Gastrocnemius medialis (tissue), 4 donors: ENCODE measurements around the gene UQCC5. TPM values are rescaled to one million over a fixed set of nuclear protein-coding genes. Genes with fewer than 3 reads are reported as not detected.

Experiments
- ATAC-seq, 2 donors: fragments of 150-250 bp; one replicate each; pipeline ENCODE4 v1.9.1; 2016
- DNase-seq, 2 donors: peaks; one replicate each; pipeline ENCODE4 v3.0.0-alpha.2; 2019
- H3K27ac ChIP-seq, 4 donors: fragments of 200-600 bp; sonication (generic); 1 replicate in 1 of 4; 2 replicates in 3 of 4; pipeline ENCODE4 v1.5.1; 2016 to 2018; ENCODE audit warnings: mild to moderate bottlenecking in 2 of 4, moderate library complexity in 1 of 4
- H3K27me3 ChIP-seq, 3 donors: fragments of 200-600 bp; sonication (generic) in 2 of 3; 1 replicate in 1 of 3; 2 replicates in 2 of 3; pipeline versions ENCODE4 v1.5.1 to v1.6.0; 2016 to 2019; ENCODE audit warnings: mild to moderate bottlenecking in 1 of 3, moderate library complexity in 1 of 3
- H3K36me3 ChIP-seq, 2 donors: fragments of 200-600 bp; sonication (generic) in 1 of 2; one replicate each; pipeline ENCODE4 v1.5.1; 2017 to 2018
- H3K4me1 ChIP-seq, 2 donors: fragments of 200-600 bp; sonication (generic) in 1 of 2; one replicate each; pipeline ENCODE4 v1.5.1; 2016 to 2017; ENCODE audit warnings: mild to moderate bottlenecking in 2 of 2
- H3K4me3 ChIP-seq, 4 donors: fragments of 200-600 bp; sonication (generic) in 3 of 4; 1 replicate in 1 of 4; 2 replicates in 3 of 4; pipeline ENCODE4 v1.5.1; 2016 to 2019; ENCODE audit warnings: mild to moderate bottlenecking in 2 of 4
- H3K9me3 ChIP-seq, 3 donors: fragments of 200-600 bp; sonication (generic) in 2 of 3; 1 replicate in 1 of 3; 2 replicates in 2 of 3; pipeline ENCODE4 v1.5.1; 2016 to 2019
- CTCF ChIP-seq, 5 experiments: fragments of 450-650 bp in 3 of 5; fragments of 200-600 bp in 2 of 5; sonication (generic) in 2 of 5; IDR thresholded peaks in 4 of 5; conservative IDR thresholded peaks in 1 of 5; 1 replicate in 4 of 5; 2 replicates in 1 of 5; pipeline ENCODE4 v1.5.1; 2016 to 2019; ENCODE audit warnings: antibody characterized with exemption in 5 of 5, mild to moderate bottlenecking in 3 of 5, moderate library complexity in 3 of 5
- POLR2A ChIP-seq, 2 donors: fragments of 450-650 bp; IDR thresholded peaks; one replicate each; pipeline ENCODE4 v1.6.1; 2017; ENCODE audit warnings: antibody characterized with exemption in 2 of 2, mild to moderate bottlenecking in 2 of 2, moderate library complexity in 2 of 2
- in situ Hi-C, 4 donors: fragments of 200-750 bp; cut with MboI; loops; one replicate each; pipeline versions ENCODE4 v1.15.0 to v1.8.0; 2017; ENCODE audit warnings: low sequenced_read_pairs in 4 of 4
- intact Hi-C: fragments of 100-400 bp; cut with DNase I; formaldehyde crosslinking; loops from one replicate; pipeline ENCODE4 v1.15.1; 2023; ENCODE audit warnings: low total_unique reads
- total RNA-seq, 4 donors: library from RNA; depleted of rRNA; stranded (reverse); fragments of >200 nt; gene quantifications; one replicate each; pipeline versions ENCODE4 v1.1.0 to v1.2.3, GENCODE V29; 2016

UQCC5 gene
- total RNA-seq, 4 donors from 2014 or later: 0.31 to 26.1 (median 0.87) TPM

- intact Hi-C loops: no loop called here
- in situ Hi-C loops: no loop called here
- Histone ChIP-seq H3K9me3 (no peaks in the 10 kb centered on the region), H3K27ac (peak overlapping the region; percentile 45 to 70 (median 66)), H3K36me3 (peaks cover 0 to 75% of the 10 kb centered on the region in 2 donors), H3K4me1 (peaks cover 42 to 46% of the 10 kb centered on the region in 2 donors), H3K4me3 (no peak overlapping the region), H3K27me3 (no peaks in the 10 kb centered on the region)
- DNase-seq (peak in 1 of 2 donors; percentile 71), ATAC-seq (peak in 1 of 2 donors; percentile 40)
- TF ChIP-seq CTCF (IDR thresholded peaks at IDR 0.05 in 4 of 5, conservative IDR thresholded peaks at IDR 0.05 in 1 of 5) (no peak), POLR2A (IDR thresholded peaks at IDR 0.05) (no peak)
Measured at GRCh38 chr3:52489453-52489852, 47.0 kb upstream of the UQCC5 start.

- Histone ChIP-seq H3K9me3 (no peaks in the 10 kb centered on the region), H3K4me3 (no peak overlapping the region), H3K36me3 (peaks cover 0 to 75% of the 10 kb centered on the region in 2 donors), H3K4me1 (peaks cover 37 to 42% of the 10 kb centered on the region in 2 donors), H3K27ac (peak overlapping the region; percentile 45 to 70 (median 66)), H3K27me3 (no peaks in the 10 kb centered on the region)
- in situ Hi-C loops (no loop called here), intact Hi-C loops (no loop called here)
- no peak for DNase-seq
- no peak for TF ChIP-seq POLR2A (IDR thresholded peaks at IDR 0.05)
- no peak for TF ChIP-seq CTCF (IDR thresholded peaks at IDR 0.05 in 4 of 5, conservative IDR thresholded peaks at IDR 0.05 in 1 of 5)
- no peak for ATAC-seq
Measured at GRCh38 chr3:52490035-52490938, 46.1 kb upstream of the UQCC5 start.

GRCh38 chr3:52490939-52491526, 45.4 kb upstream of the UQCC5 start:
- intact Hi-C loops: no loop called here
- no peak for DNase-seq

GRCh38 chr3:52492059-52492458, 44.3 kb upstream of the UQCC5 start:
- ATAC-seq (no peak), DNase-seq (no peak)
- H3K36me3 ChIP-seq: peaks cover 0 to 60% of the 10 kb centered on the region in 2 donors
- no peak overlapping the region for H3K4me3 ChIP-seq
- H3K4me1 ChIP-seq: peaks cover 37 to 42% of the 10 kb centered on the region in 2 donors
- TF ChIP-seq CTCF (IDR thresholded peaks at IDR 0.05 in 4 of 5, conservative IDR thresholded peaks at IDR 0.05 in 1 of 5) (no peak), POLR2A (IDR thresholded peaks at IDR 0.05) (no peak)
- H3K27ac ChIP-seq: peak overlapping the region in 1 of 4 donors; percentile 7
- in situ Hi-C loops: no loop called here
- intact Hi-C loops: loop anchor here (2.0 kb wide), 1 partner anchor 45 kb away; the partner anchor contains the start of gene UQCC5
- no peaks in the 10 kb centered on the region for H3K27me3 ChIP-seq
- H3K9me3 ChIP-seq: no peaks in the 10 kb centered on the region

More at GRCh38 chr3:52490939-52491526, 45.4 kb upstream of the UQCC5 start:
- Histone ChIP-seq H3K4me1 (peaks cover 37 to 42% of the 10 kb centered on the region in 2 donors), H3K4me3 (no peak overlapping the region), H3K9me3 (no peaks in the 10 kb centered on the region), H3K36me3 (peaks cover 0 to 69% of the 10 kb centered on the region in 2 donors), H3K27me3 (no peaks in the 10 kb centered on the region), H3K27ac (peak overlapping the region; percentile 34 to 70 (median 56))
- in situ Hi-C loops: no loop called here
- no peak for ATAC-seq
- TF ChIP-seq POLR2A (IDR thresholded peaks at IDR 0.05) (no peak), CTCF (IDR thresholded peaks at IDR 0.05 in 4 of 5, conservative IDR thresholded peaks at IDR 0.05 in 1 of 5) (no peak)
